Natural killer cell (primary cell): ENCODE measurements around the gene TPSAB1. TPM values are rescaled to one million over a fixed set of nuclear protein-coding genes. Genes with fewer than 3 reads are reported as not detected.
"Not testable (repeated sequence)": the region's sequence is repeated elsewhere in the genome, so short reads cannot be mapped to it uniquely, and the experiment has no call there.

Experiments
- ATAC-seq, 3 donors: fragments of 150-1000 bp in 2 of 3; fragments of 200-7000 bp in 1 of 3; cut with Tn5 transposase; 1 replicate in 1 of 3; 2 replicates in 2 of 3; pipeline ENCODE4 v1.10.0; 2021; ENCODE audit warnings: mild to moderate bottlenecking in 2 of 3, moderate library complexity in 2 of 3
- DNase-seq, 2 donors: peaks; one replicate each; pipeline versions ENCODE4 v3.0.0 to v3.0.0-alpha.2; 2013 to 2021; ENCODE audit warnings: mixed read lengths in 1 of 2
- H3K27ac ChIP-seq: one replicate; pipeline ENCODE4 v1.5.1; 2013; ENCODE audit warnings: mild to moderate bottlenecking, low read length
- H3K27me3 ChIP-seq: one replicate; pipeline ENCODE4 v1.6.1; 2013; ENCODE audit warnings: low read length; ENCODE audit not compliant: control insufficient read depth, insufficient read depth
- H3K36me3 ChIP-seq: one replicate; pipeline ENCODE4 v1.6.1; 2013; ENCODE audit warnings: low read length; ENCODE audit not compliant: control insufficient read depth, insufficient read depth
- H3K4me1 ChIP-seq: one replicate; pipeline ENCODE4 v1.6.1; 2013; ENCODE audit warnings: low read length; ENCODE audit not compliant: control insufficient read depth, insufficient read depth
- H3K4me3 ChIP-seq: one replicate; pipeline ENCODE4 v1.5.1; 2013; ENCODE audit warnings: low read length
- H3K9me3 ChIP-seq: one replicate; pipeline ENCODE4 v1.6.1; 2013; ENCODE audit warnings: low read length; ENCODE audit not compliant: control insufficient read depth, insufficient read depth
- H3K27ac Mint-ChIP-seq, 2 donors: one replicate each; pipeline ENCODE4 v1.8.0; 2022; ENCODE audit warnings: mild to moderate bottlenecking in 2 of 2, mixed read lengths in 2 of 2, moderate library complexity in 1 of 2
- H3K27me3 Mint-ChIP-seq, 2 donors: one replicate each; pipeline ENCODE4 v1.8.0; 2022; ENCODE audit warnings: low read depth in 2 of 2, mixed read lengths in 2 of 2
- H3K36me3 Mint-ChIP-seq: one replicate; pipeline ENCODE4 v1.8.0; 2022; ENCODE audit warnings: mixed read lengths
- H3K4me1 Mint-ChIP-seq, 2 donors: one replicate each; pipeline ENCODE4 v1.8.0; 2022; ENCODE audit warnings: mixed read lengths in 2 of 2
- H3K4me3 Mint-ChIP-seq: one replicate; pipeline ENCODE4 v1.8.0; 2022; ENCODE audit warnings: mild to moderate bottlenecking, moderate library complexity, mixed read lengths
- H3K9me3 Mint-ChIP-seq, 2 donors: one replicate each; pipeline ENCODE4 v1.8.0; 2022; ENCODE audit warnings: mixed read lengths in 2 of 2
- WGBS: methylation state at CpG from one replicate; pipeline ENCODE4 v1.1.7; 2013; ENCODE audit warnings: missing lambda C conversion rate; ENCODE audit not compliant: insufficient coverage; 5-methylcytosine and 5-hydroxymethylcytosine counted together
- intact Hi-C: fragments of 100-400 bp; cut with micrococcal nuclease; formaldehyde crosslinking; loops from one replicate; pipeline ENCODE4 v1.14.2; 2022
- total RNA-seq, 4 donors: library from RNA; stranded (reverse); fragments of 120-200 nt in 1 of 4; gene quantifications; one replicate each; pipeline versions ENCODE4 v1.2.3 to v1.2.4, GENCODE V29; 2013 to 2022
- TF ChIP-seq, protein P1 (sequence below): fragments of 200-600 bp; IDR thresholded peaks from one replicate; pipeline ENCODE4 v1.8.0; 2022; ENCODE audit warnings: antibody characterized with exemption

The TPSAB1 gene
- total RNA-seq, 3 donors from 2014 or later (not counting 1 experiment from before 2014, with no cell fraction given), result 0.82 to 13.4 TPM; not detected in 1

DNA sequence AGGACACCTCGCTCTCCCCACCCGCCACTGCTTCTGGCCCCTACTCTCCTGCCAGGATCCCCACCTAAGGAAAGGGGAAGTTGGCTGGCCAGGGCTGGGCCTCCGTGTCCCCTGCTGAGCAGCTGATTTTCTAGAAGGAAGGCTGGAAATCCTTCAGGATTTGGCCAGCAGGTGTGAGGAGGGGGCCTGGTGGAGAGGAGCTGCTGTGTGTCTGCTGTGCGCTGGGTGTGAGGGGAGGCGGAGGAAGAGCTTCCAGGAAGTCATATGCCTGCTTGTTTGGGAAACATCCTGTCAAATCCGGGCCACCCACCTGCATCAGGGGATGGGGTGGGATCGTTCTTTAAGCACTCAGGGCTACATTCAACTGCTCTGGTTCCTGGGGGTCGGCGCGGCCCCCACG lies 44.0 kb upstream of the TPSAB1 start:
- no peaks in the 10 kb centered on the region for H3K36me3 Mint-ChIP-seq
- H3K27ac Mint-ChIP-seq, result no peak overlapping the region

DNA sequence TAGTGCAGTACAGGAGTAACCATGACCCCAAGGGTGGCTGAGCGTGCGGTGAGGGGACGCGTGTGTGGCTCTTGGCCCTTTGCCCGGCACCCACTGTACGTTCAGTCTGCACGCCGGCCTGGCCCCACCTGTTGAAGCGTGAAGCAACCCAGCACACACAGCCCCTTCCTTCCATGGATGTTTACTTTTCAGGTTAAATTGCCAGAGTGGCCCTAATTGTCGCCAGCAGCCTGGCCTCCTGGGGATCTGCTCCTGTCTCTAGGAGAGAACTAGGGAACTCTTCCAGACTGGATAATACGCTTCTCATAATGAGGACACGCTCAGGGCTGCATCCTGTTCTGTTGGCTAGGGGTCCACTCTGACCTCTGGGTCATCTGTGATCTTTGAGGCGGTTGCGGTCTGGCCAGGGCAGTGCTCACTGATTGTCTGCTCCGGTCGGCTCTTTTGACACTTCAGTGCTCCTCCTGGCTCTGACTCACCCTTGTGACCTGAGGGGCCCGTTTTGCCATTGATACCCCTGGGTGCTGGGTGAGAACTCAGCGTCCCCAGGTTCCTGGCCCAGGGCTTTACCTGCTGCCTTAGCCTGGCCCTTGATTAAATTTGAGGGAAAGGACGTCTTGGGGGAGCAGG lies 43.2 kb upstream of the TPSAB1 start:
- Histone ChIP-seq H3K4me3 (no peak overlapping the region), H3K27me3 (no peaks in the 10 kb centered on the region), H3K9me3 (no peaks in the 10 kb centered on the region), H3K4me1 (no peaks in the 10 kb centered on the region), H3K27ac (no peak overlapping the region), H3K36me3 (no peaks in the 10 kb centered on the region)
- H3K4me3 Mint-ChIP-seq, result no peak overlapping the region
- DNase-seq (no peak), ATAC-seq (no peak)
- H3K27me3 Mint-ChIP-seq, result peaks cover 0 to 3% of the 10 kb centered on the region in 2 donors
- no peaks in the 10 kb centered on the region for H3K4me1 Mint-ChIP-seq
- TF ChIP-seq, protein P1, sequence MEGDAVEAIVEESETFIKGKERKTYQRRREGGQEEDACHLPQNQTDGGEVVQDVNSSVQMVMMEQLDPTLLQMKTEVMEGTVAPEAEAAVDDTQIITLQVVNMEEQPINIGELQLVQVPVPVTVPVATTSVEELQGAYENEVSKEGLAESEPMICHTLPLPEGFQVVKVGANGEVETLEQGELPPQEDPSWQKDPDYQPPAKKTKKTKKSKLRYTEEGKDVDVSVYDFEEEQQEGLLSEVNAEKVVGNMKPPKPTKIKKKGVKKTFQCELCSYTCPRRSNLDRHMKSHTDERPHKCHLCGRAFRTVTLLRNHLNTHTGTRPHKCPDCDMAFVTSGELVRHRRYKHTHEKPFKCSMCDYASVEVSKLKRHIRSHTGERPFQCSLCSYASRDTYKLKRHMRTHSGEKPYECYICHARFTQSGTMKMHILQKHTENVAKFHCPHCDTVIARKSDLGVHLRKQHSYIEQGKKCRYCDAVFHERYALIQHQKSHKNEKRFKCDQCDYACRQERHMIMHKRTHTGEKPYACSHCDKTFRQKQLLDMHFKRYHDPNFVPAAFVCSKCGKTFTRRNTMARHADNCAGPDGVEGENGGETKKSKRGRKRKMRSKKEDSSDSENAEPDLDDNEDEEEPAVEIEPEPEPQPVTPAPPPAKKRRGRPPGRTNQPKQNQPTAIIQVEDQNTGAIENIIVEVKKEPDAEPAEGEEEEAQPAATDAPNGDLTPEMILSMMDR, result no peak
- H3K9me3 Mint-ChIP-seq, result peaks cover 0 to 2% of the 10 kb centered on the region in 2 donors
- no peak overlapping the region for H3K27ac Mint-ChIP-seq
- intact Hi-C loops, result no loop called here
- WGBS, result 79% methylated on average over 19 of the region's 19 CpGs
- H3K36me3 Mint-ChIP-seq, result no peaks in the 10 kb centered on the region

More for the DNA sequence above, 44.0 kb upstream of the TPSAB1 start:
- no peaks in the 10 kb centered on the region for H3K4me1 Mint-ChIP-seq
- WGBS, result 45% methylated on average over 11 of the region's 11 CpGs
- ATAC-seq (no peak), DNase-seq (no peak)
- TF ChIP-seq, protein P1, result no peak
- Histone ChIP-seq H3K27me3 (no peaks in the 10 kb centered on the region), H3K4me1 (no peaks in the 10 kb centered on the region), H3K36me3 (no peaks in the 10 kb centered on the region), H3K4me3 (no peak overlapping the region), H3K27ac (no peak overlapping the region), H3K9me3 (no peaks in the 10 kb centered on the region)
- intact Hi-C loops, result no loop called here
- no peak overlapping the region for H3K4me3 Mint-ChIP-seq
- H3K27me3 Mint-ChIP-seq, result peaks cover 0 to 3% of the 10 kb centered on the region in 2 donors
- peaks cover 0 to 2% of the 10 kb centered on the region in 2 donors for H3K9me3 Mint-ChIP-seq

DNA sequence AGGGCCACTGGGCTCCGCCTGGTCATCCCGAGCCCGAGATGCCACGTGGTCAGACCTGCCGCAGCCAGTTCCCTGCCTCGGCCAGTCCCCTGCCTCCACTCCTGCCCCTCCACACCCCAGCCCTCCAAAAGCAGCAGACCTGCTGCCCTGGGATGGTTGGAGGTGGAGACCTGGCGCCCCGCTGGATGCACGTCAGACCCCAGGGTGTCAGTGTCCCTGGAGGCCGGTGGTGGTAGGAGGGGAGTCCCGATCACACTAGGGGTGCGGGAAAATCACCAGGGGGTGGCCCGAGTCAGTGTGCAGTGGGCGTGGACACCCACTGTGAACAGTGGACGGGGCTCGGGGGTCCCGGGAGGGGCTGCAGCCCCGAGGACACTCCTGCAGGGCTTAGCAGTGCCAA lies 42.3 kb upstream of the TPSAB1 start:
- Histone ChIP-seq H3K4me1 (no peaks in the 10 kb centered on the region), H3K27me3 (no peaks in the 10 kb centered on the region), H3K4me3 (no peak overlapping the region), H3K9me3 (no peaks in the 10 kb centered on the region), H3K36me3 (no peaks in the 10 kb centered on the region), H3K27ac (no peak overlapping the region)
- Mint-ChIP-seq H3K36me3 (no peaks in the 10 kb centered on the region), H3K9me3 (peaks cover 0 to 2% of the 10 kb centered on the region in 2 donors), H3K4me1 (no peaks in the 10 kb centered on the region), H3K27ac (no peak overlapping the region), H3K27me3 (no peaks in the 10 kb centered on the region), H3K4me3 (no peak overlapping the region)
- TF ChIP-seq, protein P1, result no peak
- DNase-seq (no peak), ATAC-seq (no peak)
- intact Hi-C loops, result no loop called here
- WGBS, result 91% methylated on average over 18 of the region's 18 CpGs

DNA sequence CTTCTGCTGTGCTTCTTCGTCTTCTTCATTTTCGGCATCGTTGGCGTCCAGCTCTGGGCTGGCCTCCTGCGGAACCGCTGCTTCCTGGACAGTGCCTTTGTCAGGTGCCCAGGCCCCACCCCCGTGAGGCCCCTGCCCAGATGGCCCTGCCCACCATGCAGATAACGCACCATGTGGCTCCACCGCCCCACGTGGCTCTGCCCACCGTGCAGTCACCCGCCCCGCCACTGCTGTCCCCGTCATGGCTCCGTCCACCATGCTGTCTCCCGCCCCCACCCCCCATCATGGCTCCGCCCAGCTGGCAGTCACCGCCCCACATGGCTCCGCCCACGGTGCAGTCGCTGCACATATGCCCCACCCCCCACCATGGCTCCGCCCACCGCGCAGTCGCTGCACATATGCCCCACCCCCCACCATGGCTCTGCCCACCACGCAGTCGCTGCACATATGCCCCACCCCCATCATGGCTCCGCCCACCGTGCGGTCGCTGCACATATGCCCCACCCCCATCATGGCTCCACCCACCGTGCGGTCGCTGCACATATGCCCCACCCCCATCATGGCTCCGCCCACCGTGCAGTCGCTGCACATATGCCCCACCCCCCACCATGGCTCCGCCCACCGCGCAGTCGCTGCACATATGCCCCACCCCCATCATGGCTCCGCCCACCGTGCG lies 41.7 kb upstream of the TPSAB1 start:
- H3K36me3 ChIP-seq, intact Hi-C loops, H3K9me3 ChIP-seq, H3K27ac ChIP-seq, H3K4me3 Mint-ChIP-seq, H3K27ac Mint-ChIP-seq, H3K4me1 ChIP-seq, H3K27me3 Mint-ChIP-seq, H3K4me1 Mint-ChIP-seq, ATAC-seq, H3K27me3 ChIP-seq, H3K4me3 ChIP-seq, H3K9me3 Mint-ChIP-seq, H3K36me3 Mint-ChIP-seq: not testable (repeated sequence)
- peak in 1 of 2 donors; percentile 28 for DNase-seq
- WGBS, result 93% methylated on average over 33 of the region's 44 CpGs
